Adrenal gland (tissue), 12 donors: ENCODE results near the gene TCF12. TPM values are rescaled to one million over a fixed set of nuclear protein-coding genes. Genes with fewer than 3 reads are reported as not detected.

Experiments used
- DNase-seq, 7 donors: peaks; one replicate each; pipeline ENCODE4 v3.0.0-alpha.2; 2019 to 2020
- H3K27ac ChIP-seq, 5 donors: fragments of 200-600 bp; sonication (generic) in 4 of 5; 1 replicate in 3 of 5; 2 replicates in 2 of 5; pipeline versions ENCODE4 v1.5.1 to v1.8.0; 2016 to 2020; ENCODE audit warnings: mild to moderate bottlenecking in 1 of 5
- H3K27me3 ChIP-seq: fragments of 200-600 bp; 2 replicates; pipeline ENCODE4 v1.8.0; 2021
- H3K36me3 ChIP-seq, 2 donors: fragments of 200-600 bp; replicated peaks in 1 of 2; 1 replicate in 1 of 2; 2 replicates in 1 of 2; pipeline versions ENCODE4 v1.5.1 to v1.8.0; 2018 to 2022
- H3K4me1 ChIP-seq, 2 donors: fragments of 200-600 bp; replicated peaks in 1 of 2; 1 replicate in 1 of 2; 2 replicates in 1 of 2; pipeline versions ENCODE4 v1.5.1 to v1.8.0; 2018 to 2021
- H3K4me3 ChIP-seq, 4 donors: fragments of 200-600 bp; sonication (generic) in 3 of 4; one replicate each; pipeline ENCODE4 v1.5.1; 2016 to 2018
- H3K9me3 ChIP-seq, 3 donors: fragments of 200-600 bp; sonication (generic) in 1 of 3; replicated peaks in 1 of 3; 1 replicate in 2 of 3; 2 replicates in 1 of 3; pipeline versions ENCODE4 v1.5.1 to v1.8.0; 2016 to 2021
- CTCF ChIP-seq, 6 experiments: fragments of 450-650 bp in 4 of 6; fragments of 200-600 bp in 2 of 6; sonication (generic) in 1 of 6; IDR thresholded peaks; 1 replicate in 5 of 6; 2 replicates in 1 of 6; pipeline versions ENCODE4 v1.5.1 to v1.8.0; 2016 to 2021; ENCODE audit warnings: antibody characterized with exemption in 6 of 6, mild to moderate bottlenecking in 2 of 6, moderate library complexity in 1 of 6
- POLR2A ChIP-seq, 2 donors: fragments of 450-650 bp; IDR thresholded peaks; one replicate each; pipeline ENCODE4 v1.6.1; 2017; ENCODE audit warnings: antibody characterized with exemption in 2 of 2, mild to moderate bottlenecking in 2 of 2, moderate library complexity in 1 of 2
- WGBS, 4 donors: extraction: QIAGEN DNeasy Blood & Tissue Kit in 2 of 4; methylation state at CpG; one replicate each; pipeline versions ENCODE4 v1.1.5 to v1.1.7; 2013 to 2017; 5-methylcytosine and 5-hydroxymethylcytosine counted together
- intact Hi-C, 2 donors: fragments of 100-400 bp; cut with DNase I; formaldehyde crosslinking; loops; one replicate each; pipeline versions ENCODE4 v1.14.1 to v1.15.0; 2022 to 2023
- polyA plus RNA-seq, 3 donors: library from polyadenylated mRNA; stranded (reverse); fragments of 200-250 nt in 2 of 3; fragments of 350-450 nt in 1 of 3; fragmentation: Illumina TruSeq in 1 of 3; extraction: RNeasy Lipid Tissue Mini Kit (QIAGEN cat#74804) in 1 of 3; gene quantifications; one replicate each; pipeline ENCODE4 v1.2.3, GENCODE V29; 2013 to 2014
- total RNA-seq, 9 donors: library from RNA; depleted of rRNA in 4 of 9; stranded (reverse); fragments of >200 nt in 4 of 9; fragments of 120-200 nt in 1 of 9; fragmentation: NEBNext Ultra II Directional in 1 of 9; extraction: Animal tissue kit (Norgen Biotek cat#: 25700) in 1 of 9; gene quantifications; one replicate each; pipeline versions ENCODE4 v1.1.0 to v1.2.4, GENCODE V29; 2013 to 2023
- donor health status: healthy with polysubstance abuse.
- donor health status: Bipolar disorder and iron deficiency.
- donor health status: DM: yes; HTN: yes; CAD: no.
- donor health status: DM: no; HTN: no; CAD: no.
- donor health status: DM: no; HTN: no; CAD: no.
- donor health status: DM: yes; HTN: yes; CAD: no.

TCF12 gene
- total and polyA plus RNA-seq, 12 donors: 7.6 to 121 (median 75.6) TPM

- TF ChIP-seq CTCF (IDR thresholded peaks at IDR 0.05): no peak
- TF ChIP-seq POLR2A (IDR thresholded peaks at IDR 0.05): no peak
- H3K27me3 ChIP-seq: no peaks in the 10 kb centered on the region
- no peaks in the 10 kb centered on the region for H3K9me3 ChIP-seq
- no peak for DNase-seq
- no peak overlapping the region for H3K4me3 ChIP-seq
- intact Hi-C loops: no loop called here
- WGBS, 4 donors: 87 to 91% (median 91%) methylated on average over 1 of the region's 1 CpG
- H3K4me1 ChIP-seq: peaks cover 0 to 45% of the 10 kb centered on the region in 2 donors
- H3K36me3 ChIP-seq: no peaks in the 10 kb centered on the region
- H3K27ac ChIP-seq: no peak overlapping the region
These were observed 25.0 kb downstream of the TCF12 start for GRCh38 chr15:56943403-56943802.

DNA sequence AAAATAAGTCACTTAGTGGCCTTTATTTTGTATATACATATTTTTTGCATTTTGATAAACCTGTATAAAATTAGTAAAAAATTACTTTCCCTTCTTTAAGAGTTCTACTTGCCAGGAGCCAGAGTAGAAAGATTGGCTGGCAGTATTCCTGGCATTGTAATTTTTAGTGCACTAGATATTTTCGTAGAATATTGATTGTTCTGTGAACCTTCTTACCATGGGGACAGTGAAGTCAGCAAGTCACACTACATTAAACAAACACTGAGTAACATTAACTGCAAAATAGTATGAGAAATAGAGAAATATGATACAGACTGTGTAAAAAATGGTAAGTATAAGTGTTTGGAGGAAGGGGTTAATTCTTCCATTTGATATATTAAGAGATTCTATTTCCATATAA lies 26.0 kb downstream of the TCF12 start:
- intact Hi-C loops: no loop called here
- no peaks in the 10 kb centered on the region for H3K36me3 ChIP-seq
- H3K9me3 ChIP-seq: no peaks in the 10 kb centered on the region
- TF ChIP-seq CTCF (IDR thresholded peaks at IDR 0.05) (no peak), POLR2A (IDR thresholded peaks at IDR 0.05) (no peak)
- WGBS, 4 donors: 67 to 90% (median 75%) methylated on average over 1 of the region's 1 CpG
- H3K4me1 ChIP-seq: peaks cover 8 to 55% of the 10 kb centered on the region in 2 donors
- H3K27ac ChIP-seq: no peak overlapping the region
- no peak for DNase-seq
- H3K27me3 ChIP-seq: no peaks in the 10 kb centered on the region
- H3K4me3 ChIP-seq: no peak overlapping the region

DNA sequence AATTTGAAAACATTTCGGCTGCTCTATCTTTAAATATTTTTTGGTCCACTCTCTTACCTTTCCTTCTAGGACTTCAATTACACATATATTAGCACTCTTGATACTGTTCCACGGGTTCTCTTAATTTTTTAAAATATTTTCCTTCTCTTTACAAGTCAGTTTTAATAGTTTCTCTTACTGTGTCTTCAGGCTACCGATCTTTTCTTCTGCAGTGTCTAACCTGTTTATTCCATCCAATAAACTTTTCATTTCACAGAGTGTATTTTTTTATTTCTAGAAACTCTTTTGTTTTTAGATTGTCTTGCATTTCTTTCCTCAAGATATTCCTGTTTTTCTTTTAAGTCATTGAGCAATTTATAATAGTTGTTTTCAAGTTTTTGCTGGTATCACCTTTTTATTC lies 27.7 kb downstream of the TCF12 start:
- H3K27ac ChIP-seq: no peak overlapping the region

GRCh38 chr15:56948000-56948763 lies 29.7 kb downstream of the TCF12 start:
- Histone ChIP-seq H3K9me3 (no peaks in the 10 kb centered on the region), H3K27ac (no peak overlapping the region), H3K36me3 (no peaks in the 10 kb centered on the region), H3K4me3 (no peak overlapping the region), H3K4me1 (peaks cover 8 to 32% of the 10 kb centered on the region in 2 donors), H3K27me3 (no peaks in the 10 kb centered on the region)
- 92 to 96% (median 95%) methylated on average over 6 of the region's 6 CpGs for WGBS, 4 donors
- DNase-seq: no peak
- intact Hi-C loops: no loop called here
- TF ChIP-seq POLR2A (IDR thresholded peaks at IDR 0.05): no peak
- TF ChIP-seq CTCF (IDR thresholded peaks at IDR 0.05): no peak

More for the DNA sequence above, 27.7 kb downstream of the TCF12 start:
- Histone ChIP-seq H3K9me3 (no peaks in the 10 kb centered on the region), H3K4me1 (peaks cover 8 to 49% of the 10 kb centered on the region in 2 donors), H3K27me3 (no peaks in the 10 kb centered on the region), H3K36me3 (no peaks in the 10 kb centered on the region), H3K4me3 (no peak overlapping the region)
- intact Hi-C loops: no loop called here
- 96 to 98% (median 97%) methylated on average over 3 of the region's 3 CpGs for WGBS, 4 donors
- TF ChIP-seq POLR2A (IDR thresholded peaks at IDR 0.05) (no peak), CTCF (IDR thresholded peaks at IDR 0.05) (no peak)
- no peak for DNase-seq
